ENCODE data around the gene PSMG4.

DNA sequence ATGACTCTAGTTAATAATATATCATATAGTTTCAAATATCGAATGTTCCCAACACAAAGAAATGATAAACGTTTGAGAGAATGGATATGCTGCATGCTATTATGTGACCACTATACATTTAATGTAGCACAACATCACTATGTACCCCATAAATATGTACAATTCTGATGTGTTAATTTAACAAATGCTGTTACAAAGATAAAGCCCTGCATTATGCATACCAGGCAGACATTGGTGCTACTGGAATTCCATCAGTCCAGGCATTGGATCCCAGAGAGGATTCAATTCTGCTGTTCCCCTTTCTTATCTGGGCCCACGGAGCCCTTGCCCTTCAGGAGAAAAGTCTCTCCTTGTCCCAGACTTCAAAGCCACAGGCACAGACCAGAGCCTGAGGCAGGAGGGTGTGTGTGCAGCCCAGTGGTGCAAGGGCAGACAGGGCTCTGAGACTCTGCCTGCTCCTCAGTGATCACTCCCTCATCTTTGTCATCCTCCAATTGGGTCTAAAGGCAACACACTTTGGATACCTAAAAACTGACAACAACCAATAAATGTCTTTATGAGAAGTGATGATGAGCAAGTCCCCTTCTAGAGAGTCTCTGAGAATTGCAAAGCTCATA, 45.2 kb downstream of the PSMG4 start:
- TF ChIP-seq, protein P1, sequence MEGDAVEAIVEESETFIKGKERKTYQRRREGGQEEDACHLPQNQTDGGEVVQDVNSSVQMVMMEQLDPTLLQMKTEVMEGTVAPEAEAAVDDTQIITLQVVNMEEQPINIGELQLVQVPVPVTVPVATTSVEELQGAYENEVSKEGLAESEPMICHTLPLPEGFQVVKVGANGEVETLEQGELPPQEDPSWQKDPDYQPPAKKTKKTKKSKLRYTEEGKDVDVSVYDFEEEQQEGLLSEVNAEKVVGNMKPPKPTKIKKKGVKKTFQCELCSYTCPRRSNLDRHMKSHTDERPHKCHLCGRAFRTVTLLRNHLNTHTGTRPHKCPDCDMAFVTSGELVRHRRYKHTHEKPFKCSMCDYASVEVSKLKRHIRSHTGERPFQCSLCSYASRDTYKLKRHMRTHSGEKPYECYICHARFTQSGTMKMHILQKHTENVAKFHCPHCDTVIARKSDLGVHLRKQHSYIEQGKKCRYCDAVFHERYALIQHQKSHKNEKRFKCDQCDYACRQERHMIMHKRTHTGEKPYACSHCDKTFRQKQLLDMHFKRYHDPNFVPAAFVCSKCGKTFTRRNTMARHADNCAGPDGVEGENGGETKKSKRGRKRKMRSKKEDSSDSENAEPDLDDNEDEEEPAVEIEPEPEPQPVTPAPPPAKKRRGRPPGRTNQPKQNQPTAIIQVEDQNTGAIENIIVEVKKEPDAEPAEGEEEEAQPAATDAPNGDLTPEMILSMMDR (IDR thresholded peaks at IDR 0.05; ENCODE audit: low read depth, low read length): no peak
- no peak for TF ChIP-seq EZH2phosphoT487 (IDR thresholded peaks at IDR 0.05; ENCODE audit: low read depth)

Data from OCI-LY3 (cell line).